HG02759 (cell line): ENCODE measurements around the gene HSBP1.

ENCODE experiments used
- ATAC-seq: cut with Tn5 transposase; IDR thresholded peaks from one replicate; pipeline ENCODE4 v1.9.1; 2021; ENCODE audit warnings: mild to moderate bottlenecking, moderate library complexity; ENCODE audit not compliant: unreplicated experiment

Gene HSBP1

DNA sequence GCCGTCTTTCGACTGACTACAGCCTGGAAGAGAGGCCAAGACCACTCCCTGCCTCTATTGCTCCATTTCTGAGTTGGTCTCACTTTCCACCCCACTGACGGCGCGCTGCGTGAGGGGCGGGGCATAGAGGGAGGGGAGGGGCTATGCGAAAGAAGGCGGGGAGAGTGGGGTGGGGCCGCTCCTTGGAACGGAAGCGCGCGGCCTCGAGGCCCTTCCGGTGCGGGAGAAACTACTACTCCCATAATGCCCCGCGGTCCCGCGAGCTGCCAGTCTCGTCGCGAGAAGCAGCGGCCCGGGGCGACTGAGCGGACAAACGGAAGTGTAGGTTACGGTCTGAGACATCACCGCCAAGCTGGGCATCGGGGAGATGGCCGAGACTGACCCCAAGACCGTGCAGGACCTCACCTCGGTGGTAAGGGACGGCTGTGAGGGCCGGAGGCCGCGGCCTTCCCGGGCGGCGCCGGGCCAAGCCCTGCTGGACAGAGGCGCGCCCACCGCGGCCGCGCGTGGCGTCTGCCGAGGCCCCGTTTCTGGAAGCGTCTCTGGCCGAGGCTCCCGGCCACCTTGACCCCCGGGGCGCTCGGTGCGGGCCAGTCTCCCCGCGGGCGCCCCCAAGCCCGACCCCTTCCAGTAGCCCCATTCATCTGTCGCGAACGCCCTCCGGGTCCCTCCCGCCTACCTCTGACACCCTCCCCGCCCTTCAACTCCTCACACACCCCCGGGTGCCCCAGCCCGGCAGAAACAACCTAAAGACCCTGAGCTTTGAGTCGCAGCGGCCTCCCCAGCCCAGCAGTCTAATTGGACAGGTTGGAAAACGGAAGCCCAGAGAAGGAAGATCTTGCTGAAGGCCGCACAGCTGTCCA, at the start of gene HSBP1:
Gene HSBP1, plus strand, starts transcription at position 269 of the 863 bp plus-strand sequence. Its CDS starts 99 bp downstream, at position 368.
- peak; percentile 97 for ATAC-seq

DNA sequence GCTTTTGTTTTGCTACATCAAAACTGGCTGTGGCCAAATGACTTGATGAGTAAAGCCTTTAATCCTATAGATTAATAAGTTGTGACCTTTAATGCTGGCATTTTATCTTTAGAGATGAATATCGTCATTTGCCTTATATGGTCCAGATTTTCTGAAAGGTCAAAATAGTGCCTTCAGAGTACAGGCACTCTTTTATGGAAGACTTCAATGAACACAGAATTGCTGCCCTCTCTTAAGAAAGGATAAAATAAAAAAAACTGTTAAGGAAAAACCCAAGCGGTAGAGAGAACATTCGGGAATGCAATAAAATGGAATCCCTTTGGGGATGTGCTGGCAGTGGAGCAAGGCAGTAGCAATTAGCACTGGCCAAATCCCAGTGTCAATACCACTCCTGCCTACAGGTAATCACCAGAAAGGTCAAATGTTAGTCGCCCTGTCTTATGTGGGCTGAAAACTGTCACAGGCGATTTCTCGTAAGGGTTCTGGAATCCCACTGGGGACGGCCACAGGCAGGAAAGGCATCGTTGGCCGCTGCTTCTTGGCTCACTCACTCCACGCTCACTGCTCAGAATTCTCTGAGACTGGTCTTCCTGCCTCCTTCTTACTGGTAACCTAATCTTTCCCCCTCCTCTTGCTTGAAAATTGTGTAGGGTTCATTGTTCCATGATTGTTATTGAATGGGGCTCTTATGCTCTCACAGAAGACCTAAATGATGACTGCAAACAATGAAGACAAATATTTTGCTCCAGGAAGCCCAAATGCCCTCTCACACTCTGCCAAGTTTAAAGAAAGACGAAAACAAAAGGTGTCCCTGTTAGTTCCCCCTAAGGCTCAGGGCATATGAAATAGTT, 45.4 kb upstream of the HSBP1 start:
- ATAC-seq: no peak

DNA sequence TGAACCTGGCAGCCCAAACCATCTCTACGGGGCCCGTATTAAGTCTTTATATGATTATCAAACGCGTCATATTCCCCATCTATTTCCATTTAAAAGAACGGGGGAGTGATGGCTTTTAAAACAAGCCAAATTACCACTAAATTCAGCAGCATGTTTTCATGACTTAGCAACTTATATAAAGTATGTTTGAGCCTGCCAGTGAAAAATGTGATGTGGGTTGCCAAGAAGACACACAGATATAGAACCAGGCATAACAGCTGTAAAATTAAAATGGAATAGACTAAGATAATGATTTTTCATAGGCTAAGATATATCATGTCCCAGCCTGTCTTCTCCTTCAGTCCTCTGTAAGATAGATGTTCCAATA, 44.8 kb upstream of the HSBP1 start:
- no peak for ATAC-seq

GRCh38 chr16:83768986-83769385, 38.8 kb upstream of the HSBP1 start:
- ATAC-seq: no peak

- ATAC-seq: no peak
Measured at GRCh38 chr16:83769397-83770008, 38.3 kb upstream of the HSBP1 start.

- ATAC-seq: no peak
Measured at GRCh38 chr16:83771306-83771942, 36.4 kb upstream of the HSBP1 start.

- no peak for ATAC-seq
Measured at GRCh38 chr16:83772806-83773205, 35.0 kb upstream of the HSBP1 start.

- no peak for ATAC-seq
Measured at GRCh38 chr16:83774066-83774465, 33.7 kb upstream of the HSBP1 start.

- ATAC-seq: no peak
Measured at GRCh38 chr16:83776944-83777343, 30.8 kb upstream of the HSBP1 start.

DNA sequence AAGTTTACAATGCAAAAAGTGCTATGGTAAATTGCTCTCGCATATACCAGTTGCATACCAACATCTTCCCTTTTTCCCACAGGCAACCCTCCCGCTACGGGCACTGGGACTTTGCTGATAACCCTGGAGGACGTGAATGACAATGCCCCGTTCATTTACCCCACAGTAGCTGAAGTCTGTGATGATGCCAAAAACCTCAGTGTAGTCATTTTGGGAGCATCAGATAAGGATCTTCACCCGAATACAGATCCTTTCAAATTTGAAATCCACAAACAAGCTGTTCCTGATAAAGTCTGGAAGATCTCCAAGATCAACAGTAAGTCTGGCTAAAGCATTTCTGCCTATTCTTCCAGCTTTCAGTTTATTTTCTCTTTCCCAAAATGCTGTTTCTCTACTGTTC, 27.9 kb upstream of the HSBP1 start:
- ATAC-seq: no peak

DNA sequence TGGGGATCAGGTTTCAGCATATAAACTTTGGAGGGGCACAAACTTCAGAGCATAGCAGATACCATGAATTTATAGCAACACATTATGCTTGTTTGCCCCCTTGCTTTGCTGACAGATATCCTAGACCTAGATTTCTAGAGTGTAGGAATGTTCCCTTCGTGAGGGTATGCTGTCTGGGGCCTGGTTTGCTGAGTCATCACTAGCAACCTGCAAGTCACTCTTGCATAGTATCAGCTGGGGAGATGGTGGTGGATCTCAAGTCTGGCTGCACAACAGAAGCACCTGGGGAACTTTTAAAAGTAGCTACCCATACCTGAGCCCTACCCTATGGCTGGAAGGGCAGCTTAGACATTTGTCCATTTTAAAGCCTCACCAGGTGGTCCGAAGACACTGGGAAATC, 22.3 kb upstream of the HSBP1 start:
- no peak for ATAC-seq

DNA sequence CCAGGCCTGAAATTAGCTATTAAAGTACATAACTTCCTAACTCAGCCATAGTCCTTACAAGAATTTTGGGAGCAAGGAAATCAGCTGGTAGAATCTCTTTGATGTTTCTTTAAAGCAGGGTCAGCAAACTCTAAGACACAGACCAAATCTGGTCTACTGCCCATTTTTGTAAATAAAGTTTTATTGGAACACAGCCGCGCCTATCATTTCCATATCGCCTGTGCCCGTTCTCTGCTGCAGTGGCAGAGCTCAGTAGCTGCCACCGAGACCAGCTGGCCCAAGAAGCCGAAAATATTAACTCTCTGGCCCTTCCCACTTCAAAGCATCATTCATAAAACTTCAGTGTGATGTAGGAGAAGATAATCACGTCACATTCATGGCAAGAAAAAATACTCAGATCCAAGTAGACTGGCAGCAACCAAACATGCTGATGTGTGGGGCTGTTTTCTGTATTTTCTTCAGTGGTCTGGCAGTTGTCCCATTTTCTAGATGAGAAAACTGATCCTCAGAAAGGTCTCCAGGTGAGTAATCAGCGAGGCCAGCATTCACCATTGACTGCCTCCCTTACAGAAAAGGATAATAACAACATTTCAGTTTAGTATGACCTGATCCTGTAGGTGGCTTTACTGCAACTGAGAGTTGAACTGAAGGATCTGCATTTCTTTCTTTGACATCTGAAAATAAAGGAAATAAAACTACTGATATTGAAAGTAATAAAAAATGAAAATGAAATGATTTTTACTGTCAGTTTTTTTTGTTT, 18.0 kb upstream of the HSBP1 start:
- no peak for ATAC-seq

GRCh38 chr16:83791916-83792315, 15.9 kb upstream of the HSBP1 start:
- no peak for ATAC-seq

- no peak for ATAC-seq
Measured at GRCh38 chr16:83792391-83792790, 15.4 kb upstream of the HSBP1 start.

- ATAC-seq: no peak
Measured at GRCh38 chr16:83793179-83793578, 14.6 kb upstream of the HSBP1 start.

DNA sequence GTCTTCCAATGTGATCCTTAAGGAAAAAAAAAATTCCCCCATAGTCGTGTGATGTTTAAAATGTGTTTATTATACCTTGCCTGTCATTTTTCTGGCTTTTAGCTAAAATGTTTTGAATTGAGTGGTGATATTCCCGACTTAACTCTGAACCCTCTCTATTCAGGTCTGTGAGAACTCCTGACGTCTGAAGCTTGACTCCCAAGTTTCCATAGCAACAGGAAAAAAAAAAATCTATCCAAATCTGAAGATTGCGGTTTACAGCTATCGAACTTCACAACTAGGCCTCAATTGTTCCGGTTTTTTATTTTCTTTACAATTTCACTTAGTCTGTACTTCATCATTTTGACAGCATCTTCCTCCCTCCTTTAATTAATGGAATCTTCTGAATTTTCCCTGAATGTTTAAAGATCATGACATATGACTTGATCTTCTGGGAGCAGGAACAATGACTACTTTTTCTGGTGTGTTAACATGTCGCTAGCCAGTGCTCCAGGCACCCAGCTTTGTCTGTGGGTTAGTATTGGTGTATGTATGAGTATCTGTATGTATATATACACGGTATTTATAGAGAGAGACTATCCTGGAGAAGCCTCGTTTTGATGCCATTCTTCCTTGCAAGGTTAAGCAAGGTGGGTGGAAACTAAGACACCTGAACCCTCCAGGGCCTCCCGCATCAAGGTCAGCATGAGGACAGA, 12.8 kb upstream of the HSBP1 start:
- ATAC-seq: no peak

DNA sequence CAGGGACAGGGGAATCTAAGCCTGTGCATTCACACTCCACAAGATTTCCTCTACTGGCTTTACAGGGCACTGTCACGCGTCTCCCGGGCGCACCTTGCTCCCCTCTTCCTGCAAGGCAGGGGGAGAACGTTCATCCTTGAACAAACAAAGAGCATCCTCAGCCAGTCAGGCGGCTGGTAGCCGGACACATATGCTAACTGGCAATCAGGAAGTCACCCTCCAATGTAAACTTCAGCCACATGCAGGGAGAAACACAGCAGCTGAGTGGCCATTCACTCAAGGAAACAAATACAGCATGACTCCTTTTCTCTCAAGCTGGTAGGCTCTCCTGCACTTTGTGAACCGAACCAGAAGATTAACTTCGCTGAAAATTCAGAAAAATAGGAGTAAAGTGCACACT, 10.8 kb upstream of the HSBP1 start:
- ATAC-seq: no peak

- ATAC-seq: no peak
Measured at GRCh38 chr16:83799336-83799735, 8.4 kb upstream of the HSBP1 start.

GRCh38 chr16:83802135-83802534, 5.6 kb upstream of the HSBP1 start:
- no peak for ATAC-seq
